ENCODE measurements around the gene PVALB. TPM values are rescaled to one million over a fixed set of nuclear protein-coding genes. Genes with fewer than 3 reads are reported as not detected.

The PVALB gene
- total RNA-seq, result not detected in 2 replicates

GRCh38 chr22:36816636-36817524 is at the start of gene PVALB:
Gene PVALB (minus strand): TSS chr22:36817035. CDS start chr22:36817005, 30 bp downstream.

GRCh38 chr22:36860821-36861659 is 44.2 kb upstream of the PVALB start, which contains the start of gene NCF4:
Gene NCF4 (plus strand): TSS chr22:36861006. CDS start chr22:36861172, 166 bp downstream.

GRCh38 chr22:36775964-36776669 is 40.7 kb downstream of the PVALB start, which contains the start of gene IFT27:
Gene IFT27 (minus strand): TSS chr22:36776119. CDS start chr22:36775707, 412 bp downstream.

Other genes starting within 250 kb of the PVALB start
- not detected in 2 replicates for gene CACNG2, start 113.3 kb downstream of the PVALB start, total RNA-seq
- gene IFT27, start 40.9 kb downstream of the PVALB start, total RNA-seq, result 16.5 and 19.8 TPM in 2 replicates
- gene NCF4, start 44.0 kb upstream of the PVALB start, total RNA-seq, result not detected in 2 replicates
- 0.44 TPM in 1 of 2 replicates, not detected in the other for gene CSF2RB, start 96.6 kb upstream of the PVALB start, total RNA-seq
- gene TST, start 202.4 kb upstream of the PVALB start, total RNA-seq, result 23.7 and 26.8 TPM in 2 replicates
- 42.9 and 67.2 TPM in 2 replicates for gene MPST, start 202.7 kb upstream of the PVALB start, total RNA-seq
- gene KCTD17, start 234.7 kb upstream of the PVALB start, total RNA-seq, result 27.8 and 32.7 TPM in 2 replicates

Measured in smooth muscle cell of trachea (primary cell).